ENCODE data around the gene SFT2D1. TPM values are rescaled to one million over a fixed set of nuclear protein-coding genes. Genes with fewer than 3 reads are reported as not detected.
A peak's percentile ranks its signal among the peaks of the same experiment; 100 is the strongest.

SFT2D1 gene
- total and polyA plus RNA-seq, 9 of the 15 experiments (the other 6 are each of a cell fraction or from before 2014, with no cell fraction given) = 54.4 to 140 (median 74.6) TPM

- TF ChIP-seq ZNF318 (IDR thresholded peaks at IDR 0.05; ENCODE audit: borderline replicate concordance in 1 of 2, low read depth in 1 of 2) = no peak
- TF ChIP-seq MEF2A (IDR thresholded peaks at IDR 0.05; ENCODE audit: control insufficient read depth, low read depth, low read length) = no peak
- peak; percentile 55 for TF ChIP-seq RBM22 (IDR thresholded peaks at IDR 0.05; ENCODE audit: low read depth, low read length, poor library complexity, severe bottlenecking)
These were observed 9.0 kb downstream of the SFT2D1 start (continued) for GRCh38 chr6:166333172-166333995.
